ENCODE measurements around the gene OSBPL9.

GRCh38 chr1:51653127-51653526, 36.2 kb downstream of the OSBPL9 start:
- TF ChIP-seq, protein P1, sequence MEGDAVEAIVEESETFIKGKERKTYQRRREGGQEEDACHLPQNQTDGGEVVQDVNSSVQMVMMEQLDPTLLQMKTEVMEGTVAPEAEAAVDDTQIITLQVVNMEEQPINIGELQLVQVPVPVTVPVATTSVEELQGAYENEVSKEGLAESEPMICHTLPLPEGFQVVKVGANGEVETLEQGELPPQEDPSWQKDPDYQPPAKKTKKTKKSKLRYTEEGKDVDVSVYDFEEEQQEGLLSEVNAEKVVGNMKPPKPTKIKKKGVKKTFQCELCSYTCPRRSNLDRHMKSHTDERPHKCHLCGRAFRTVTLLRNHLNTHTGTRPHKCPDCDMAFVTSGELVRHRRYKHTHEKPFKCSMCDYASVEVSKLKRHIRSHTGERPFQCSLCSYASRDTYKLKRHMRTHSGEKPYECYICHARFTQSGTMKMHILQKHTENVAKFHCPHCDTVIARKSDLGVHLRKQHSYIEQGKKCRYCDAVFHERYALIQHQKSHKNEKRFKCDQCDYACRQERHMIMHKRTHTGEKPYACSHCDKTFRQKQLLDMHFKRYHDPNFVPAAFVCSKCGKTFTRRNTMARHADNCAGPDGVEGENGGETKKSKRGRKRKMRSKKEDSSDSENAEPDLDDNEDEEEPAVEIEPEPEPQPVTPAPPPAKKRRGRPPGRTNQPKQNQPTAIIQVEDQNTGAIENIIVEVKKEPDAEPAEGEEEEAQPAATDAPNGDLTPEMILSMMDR (IDR thresholded peaks at IDR 0.05; ENCODE audit: low read length): no peak
- TF ChIP-seq EZH2 (IDR thresholded peaks at IDR 0.05; ENCODE audit: borderline replicate concordance, low read length): no peak

Measured in OCI-LY1 (cell line).